Measurements from ENCODE around the gene NT5M. TPM values are rescaled to one million over a fixed set of nuclear protein-coding genes. Genes with fewer than 3 reads are reported as not detected.
"Not testable (repeated sequence)": the region's sequence is repeated elsewhere in the genome, so short reads cannot be mapped to it uniquely, and the experiment has no call there.

The NT5M gene
- total RNA-seq, 1 experiment from 2014 or later = 10.8 TPM

GRCh38 chr17:17300624-17301568 lies 2.3 kb upstream of the NT5M start (continued):
- no peak for TF ChIP-seq NR3C1 (CRISPR knock-in tag; conservative IDR thresholded peaks at IDR 0.05; ENCODE audit: low read depth)
- TF ChIP-seq ZNF532 (CRISPR knock-in tag; IDR thresholded peaks at IDR 0.05; ENCODE audit: borderline replicate concordance) = no peak
- TF ChIP-seq ZNF512 (CRISPR knock-in tag; IDR thresholded peaks at IDR 0.05; ENCODE audit: borderline replicate concordance) = no peak
- no peak for TF ChIP-seq MLX (CRISPR knock-in tag; IDR thresholded peaks at IDR 0.05)
- TF ChIP-seq ARID4B (CRISPR knock-in tag; IDR thresholded peaks at IDR 0.05; ENCODE audit: borderline replicate concordance) = peak; percentile 68; the same call in 1 of the 2 replicates
- no peak for TF ChIP-seq PRDM15 (CRISPR knock-in tag; IDR thresholded peaks at IDR 0.05)
- TF ChIP-seq FOXP4 (CRISPR knock-in tag; IDR thresholded peaks at IDR 0.05) = peak; percentile 19; the same call in 1 of the 2 replicates
- TF ChIP-seq NFATC4 (CRISPR knock-in tag; IDR thresholded peaks at IDR 0.05) = no peak
- TF ChIP-seq FOXJ3 (CRISPR knock-in tag; IDR thresholded peaks at IDR 0.05; ENCODE audit: borderline replicate concordance) = no peak
- TF ChIP-seq CREB1 (CRISPR knock-in tag; IDR thresholded peaks at IDR 0.05) = no peak
- no peak; the same call in 1 of the 2 replicates for TF ChIP-seq CBFB (CRISPR knock-in tag; IDR thresholded peaks at IDR 0.05; ENCODE audit: low read depth)
- no peak for TF ChIP-seq PREB (CRISPR knock-in tag; IDR thresholded peaks at IDR 0.05; ENCODE audit: borderline replicate concordance)
- no peak for TF ChIP-seq RELA (CRISPR knock-in tag; IDR thresholded peaks at IDR 0.05; ENCODE audit: borderline replicate concordance)
- TF ChIP-seq GRHL2 (CRISPR knock-in tag; IDR thresholded peaks at IDR 0.05; ENCODE audit: insufficient replicate concordance, severe bottlenecking) = no peak

- H3K9me3 Mint-ChIP-seq; H3K36me3 Mint-ChIP-seq; ATAC-seq; DNase-seq (ENCODE audit: low spot score): not testable (repeated sequence)
- Mint-ChIP-seq H3K27me3 (ENCODE audit: low read depth) (peaks cover 15% of the 10 kb centered on the region), H3K4me1 (peaks cover 31% of the 10 kb centered on the region), H3K27ac (peak overlapping the region; percentile 83), H3K4me3 (peak overlapping the region; percentile 92)
- POLR2A ChIA-PET = interaction anchor here (0.6 to 1.4 kb wide), 3 partner anchors 21 to 433 kb away, joined by 3 to 8 read pairs (median 7); partner anchors contain the start of gene RASD1
- CTCF ChIA-PET = interaction anchor here (1.0 to 2.2 kb wide), 7 partner anchors 10 to 312 kb away, joined by 3 to 8 read pairs (median 6); partner anchors contain the start of gene COPS3
Measured at GRCh38 chr17:17301659-17302058, 1.5 kb upstream of the NT5M start.
